HCT116 (cell line): ENCODE data around the gene ZNF792. TPM values are rescaled to one million over a fixed set of nuclear protein-coding genes. Genes with fewer than 3 reads are reported as not detected.

ENCODE experiments used
- ATAC-seq: fragments of 200-7000 bp; cut with Tn5 transposase; 2 replicates; pipeline ENCODE4 v1.9.1; 2020; ENCODE audit warnings: mild to moderate bottlenecking, moderate library complexity
- BruUV-seq: library from RNA; stranded (reverse); fragments of 400-500 nt; replicated peaks from 2 replicates; lab custom pipeline; 2021; lab: Mats Ljungman, UMichigan
- CTCF ChIA-PET: fragments of 300-600 bp; sonication (Branson Sonifier 250); formaldehyde crosslinking; loops from one replicate; lab custom pipeline; 2021; ENCODE audit warnings: antibody characterized with exemption; lab: Charles Lee
- POLR2A ChIA-PET: fragments of 300-600, 350-600 bp; sonication (Branson Sonifier 250); formaldehyde crosslinking; loops from one replicate; lab custom pipeline; 2021; ENCODE audit warnings: antibody characterized with exemption; lab: Charles Lee
- RAD21 ChIA-PET, 2 experiments: fragments of 300-600 bp; sonication (Branson Sonifier 250); formaldehyde crosslinking; loops; one replicate each; lab custom pipeline; 2023; ENCODE audit warnings: low total read pairs in 2 of 2; ENCODE audit not compliant: uncharacterized antibody in 2 of 2, unreplicated experiment in 2 of 2, low non-redundant PET in 1 of 2; lab: Charles Lee
- DNase-seq: peaks from one replicate; pipeline ENCODE4 v3.0.0-alpha.2; 2010; ENCODE audit warnings: low read depth, low spot score
- H2AFZ ChIP-seq: fragments of 200-600 bp; shearing (Covaris generic), sonication (generic); 2 replicates; pipeline ENCODE4 v1.6.1; 2017; ENCODE audit warnings: low read depth, mixed run types, mixed read lengths, antibody characterized with exemption, low read length; ENCODE audit not compliant: poor library complexity, severe bottlenecking
- H3K27ac ChIP-seq: 2 replicates; pipeline ENCODE4 v1.5.1; 2012; ENCODE audit warnings: low read depth, low read length
- H3K27me3 ChIP-seq: fragments of 200-600 bp; sonication (generic); 2 replicates; pipeline ENCODE4 v1.6.1; 2016; ENCODE audit warnings: mixed run types, low read length, mixed read lengths; ENCODE audit not compliant: insufficient read depth
- H3K36me3 ChIP-seq, 2 experiments: fragments of 200-500 bp in 1 of 2; fragments of 200-600 bp in 1 of 2; sonication (Bioruptor generic) in 1 of 2; sonication (generic) in 1 of 2; 2 replicates each; pipeline versions ENCODE4 v1.5.1 to v1.6.1; 2014 to 2016; ENCODE audit warnings: low read length in 2 of 2, inconsistent platforms in 1 of 2, mixed read lengths in 1 of 2, mixed run types in 1 of 2; ENCODE audit not compliant: insufficient read depth in 2 of 2, control insufficient read depth in 1 of 2
- H3K4me1 ChIP-seq, 2 experiments: fragments of 200-600 bp in 1 of 2; sonication (generic) in 1 of 2; 2 replicates each; pipeline versions ENCODE4 v1.5.1 to v1.6.1; 2012 to 2017; ENCODE audit warnings: low read length in 2 of 2, inconsistent platforms in 1 of 2, mild to moderate bottlenecking in 1 of 2, mixed read lengths in 1 of 2, mixed run types in 1 of 2, moderate library complexity in 1 of 2; ENCODE audit not compliant: insufficient read depth in 2 of 2, control insufficient read depth in 1 of 2
- H3K4me2 ChIP-seq: fragments of 200-600 bp; sonication (generic); 2 replicates; pipeline ENCODE4 v1.6.1; 2017; ENCODE audit warnings: mixed run types, low read length, mixed read lengths
- H3K4me3 ChIP-seq, 2 experiments: fragments of 200-600 bp in 1 of 2; sonication (generic) in 1 of 2; replicated peaks in 1 of 2; 2 replicates each; pipeline ENCODE4 v1.5.1; 2011 to 2016; ENCODE audit warnings: low read length in 2 of 2, control low read depth in 1 of 2, low read depth in 1 of 2, mild to moderate bottlenecking in 1 of 2, mixed read lengths in 1 of 2, mixed run types in 1 of 2
- H3K79me2 ChIP-seq: fragments of 200-600 bp; sonication (generic); 2 replicates; pipeline ENCODE4 v1.6.1; 2017; ENCODE audit warnings: mild to moderate bottlenecking, mixed run types, low read length, moderate library complexity, mixed read lengths; ENCODE audit not compliant: insufficient read depth
- H3K9ac ChIP-seq: fragments of 200-600 bp; sonication (generic); 2 replicates; pipeline ENCODE4 v1.6.1; 2016; ENCODE audit warnings: low read length, mixed read lengths
- H3K9me2 ChIP-seq: fragments of 200-600 bp; sonication (generic), shearing (Covaris generic); 2 replicates; pipeline ENCODE4 v1.6.1; 2017; ENCODE audit warnings: mixed run types, mild to moderate bottlenecking, moderate library complexity; ENCODE audit not compliant: insufficient read depth
- H3K9me3 ChIP-seq, 2 experiments: fragments of 200-500 bp in 1 of 2; fragments of 200-600 bp in 1 of 2; sonication (Bioruptor generic) in 1 of 2; sonication (generic) in 1 of 2; 2 replicates each; pipeline ENCODE4 v1.6.1; 2014 to 2017; ENCODE audit warnings: low read length in 2 of 2, mixed read lengths in 2 of 2, inconsistent platforms in 1 of 2, low read depth in 1 of 2, mild to moderate bottlenecking in 1 of 2, mixed run types in 1 of 2, moderate library complexity in 1 of 2; ENCODE audit not compliant: control insufficient read depth in 1 of 2, insufficient read depth in 1 of 2
- H4K20me1 ChIP-seq: fragments of 200-600 bp; sonication (generic), shearing (Covaris generic); 2 replicates; pipeline ENCODE4 v1.6.1; 2017; ENCODE audit warnings: mixed run types, mild to moderate bottlenecking, moderate library complexity; ENCODE audit not compliant: insufficient read depth
- CBX3 ChIP-seq: IDR thresholded peaks from 2 replicates; pipeline ENCODE4 v1.6.1; 2012; ENCODE audit warnings: low read depth
- CEBPB ChIP-seq: IDR thresholded peaks from 2 replicates; pipeline ENCODE4 v1.6.1; 2012; ENCODE audit warnings: low read depth
- EGR1 ChIP-seq: IDR thresholded peaks from 2 replicates; pipeline ENCODE4 v1.6.1; 2012; ENCODE audit warnings: low read depth
- ELF1 ChIP-seq: IDR thresholded peaks from 2 replicates; pipeline ENCODE4 v1.6.1; 2012; ENCODE audit warnings: low read depth, borderline replicate concordance
- EZH2 ChIP-seq: fragments of 200-600 bp; sonication (generic); IDR thresholded peaks from 2 replicates; pipeline ENCODE4 v1.6.1; 2017; ENCODE audit warnings: antibody characterized with exemption, mixed run types
- EZH2phosphoT487 ChIP-seq: fragments of 200-600 bp; IDR thresholded peaks from 2 replicates; pipeline ENCODE4 v1.6.1; 2018; ENCODE audit warnings: antibody characterized with exemption, borderline replicate concordance
- JUND ChIP-seq: IDR thresholded peaks from 2 replicates; pipeline ENCODE4 v1.6.1; 2012
- POLR2A ChIP-seq: IDR thresholded peaks from 2 replicates; pipeline ENCODE4 v1.7.0; 2011; ENCODE audit warnings: borderline replicate concordance; ENCODE audit not compliant: insufficient read depth, insufficient read length; ENCODE audit errors: extremely low read depth
- POLR2AphosphoS5 ChIP-seq: IDR thresholded peaks from 2 replicates; pipeline ENCODE4 v1.6.1; 2011; ENCODE audit warnings: mild to moderate bottlenecking, low read depth, low read length, moderate library complexity
- RAD21 ChIP-seq: IDR thresholded peaks from 2 replicates; pipeline ENCODE4 v1.6.1; 2012; ENCODE audit warnings: low read depth, mild to moderate bottlenecking
- SIN3A ChIP-seq: IDR thresholded peaks from 2 replicates; pipeline ENCODE4 v1.6.1; 2012; ENCODE audit warnings: low read depth
- SP1 ChIP-seq: IDR thresholded peaks from 2 replicates; pipeline ENCODE4 v1.6.1; 2012; ENCODE audit warnings: low read depth
- SRF ChIP-seq: IDR thresholded peaks from 2 replicates; pipeline ENCODE4 v1.6.1; 2012; ENCODE audit warnings: low read depth
- TCF7L2 ChIP-seq: IDR thresholded peaks from 2 replicates; pipeline ENCODE4 v1.7.0; 2011; ENCODE audit warnings: borderline replicate concordance, inconsistent platforms; ENCODE audit not compliant: insufficient read depth, insufficient read length; ENCODE audit errors: extremely low read depth
- ZNF274 ChIP-seq: fragments of 200-500 bp; sonication (Bioruptor generic); IDR thresholded peaks from 2 replicates; pipeline ENCODE4 v1.6.1; 2014; ENCODE audit warnings: mild to moderate bottlenecking, low read depth, low read length, inconsistent platforms
- intact Hi-C: fragments of 100-400 bp; cut with micrococcal nuclease; formaldehyde crosslinking; loops from 2 replicates; pipeline ENCODE4 v1.10.0; 2022
- total RNA-seq: library from RNA; stranded (reverse); gene quantifications from one replicate; pipeline ENCODE4 v1.2.1, GENCODE V29; 2021; ENCODE audit not compliant: unreplicated experiment
- TF ChIP-seq, protein P1 (sequence below): IDR thresholded peaks from 2 replicates; pipeline ENCODE4 v1.6.1; 2012
- TF ChIP-seq, protein P2 (sequence below): IDR thresholded peaks from 2 replicates; pipeline ENCODE4 v1.6.1; 2012; ENCODE audit warnings: low read depth
- TF ChIP-seq, protein P3 (sequence below), 3 experiments: fragments of 200-600 bp in 1 of 3; sonication (generic) in 1 of 3; IDR thresholded peaks in 2 of 3; conservative IDR thresholded peaks in 1 of 3; 2 replicates each; pipeline ENCODE4 v1.5.1; 2012 to 2017; ENCODE audit warnings: low read depth in 2 of 3, low read length in 2 of 3, antibody characterized with exemption in 1 of 3, borderline replicate concordance in 1 of 3, control low read depth in 1 of 3, mild to moderate bottlenecking in 1 of 3, mixed read lengths in 1 of 3, mixed run types in 1 of 3, moderate library complexity in 1 of 3; ENCODE audit not compliant: insufficient read depth in 1 of 3
- TF ChIP-seq, protein P4 (sequence below): IDR thresholded peaks from 2 replicates; pipeline ENCODE4 v1.6.1; 2012
- TF ChIP-seq, protein P5 (sequence below): IDR thresholded peaks from 2 replicates; pipeline ENCODE4 v1.6.1; 2011; ENCODE audit warnings: mild to moderate bottlenecking, low read length, moderate library complexity; ENCODE audit not compliant: insufficient replicate concordance; ENCODE audit errors: extremely low read depth

Gene ZNF792
- total RNA-seq, 1 experiment from 2014 or later: 3.6 TPM

DNA sequence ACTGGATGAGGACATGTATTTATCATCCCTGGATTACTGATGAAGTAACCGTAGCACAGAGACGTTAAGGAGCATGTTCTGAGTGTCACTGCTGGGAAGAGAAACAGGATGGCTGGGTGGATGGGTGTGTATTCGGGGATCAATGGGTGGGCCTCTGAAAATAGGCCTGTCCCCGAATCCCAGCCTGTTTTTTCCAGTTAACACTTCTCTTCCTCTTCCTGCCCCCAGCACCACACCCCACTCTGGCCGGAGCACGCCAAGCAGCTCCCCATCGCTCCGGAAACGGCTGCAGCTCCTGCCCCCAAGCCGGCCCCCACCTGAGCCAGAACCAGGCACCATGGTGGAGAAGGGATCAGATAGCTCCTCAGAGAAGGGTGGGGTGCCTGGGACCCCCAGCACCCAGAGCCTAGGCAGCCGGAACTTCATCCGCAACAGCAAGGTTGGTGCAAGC, 44.9 kb upstream of the ZNF792 start:
- no TSS peak for BruUV-seq
- H3K27me3 ChIP-seq: no peaks in the 10 kb centered on the region
- H4K20me1 ChIP-seq: no peaks in the 10 kb centered on the region
- H3K9me2 ChIP-seq: no peaks in the 10 kb centered on the region
- RAD21 ChIA-PET: no interaction called here
- H3K4me1 ChIP-seq: no peaks in the 10 kb centered on the region
- ATAC-seq (no peak), DNase-seq (no peak)
- CTCF ChIA-PET: no interaction called here
- no peak overlapping the region for H2AFZ ChIP-seq
- TF ChIP-seq RAD21: no peak
- no peak for TF ChIP-seq SP1
- no peak for TF ChIP-seq ZNF274
- TF ChIP-seq, protein P1, sequence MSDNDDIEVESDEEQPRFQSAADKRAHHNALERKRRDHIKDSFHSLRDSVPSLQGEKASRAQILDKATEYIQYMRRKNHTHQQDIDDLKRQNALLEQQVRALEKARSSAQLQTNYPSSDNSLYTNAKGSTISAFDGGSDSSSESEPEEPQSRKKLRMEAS: no peak
- no peak for TF ChIP-seq CBX3
- no peak for TF ChIP-seq EZH2
- TF ChIP-seq JUND: no peak
- TF ChIP-seq SIN3A: no peak
- TF ChIP-seq POLR2A: no peak
- TF ChIP-seq SRF: no peak
- TF ChIP-seq TCF7L2: no peak
- no peak for TF ChIP-seq CEBPB
- TF ChIP-seq, protein P2, sequence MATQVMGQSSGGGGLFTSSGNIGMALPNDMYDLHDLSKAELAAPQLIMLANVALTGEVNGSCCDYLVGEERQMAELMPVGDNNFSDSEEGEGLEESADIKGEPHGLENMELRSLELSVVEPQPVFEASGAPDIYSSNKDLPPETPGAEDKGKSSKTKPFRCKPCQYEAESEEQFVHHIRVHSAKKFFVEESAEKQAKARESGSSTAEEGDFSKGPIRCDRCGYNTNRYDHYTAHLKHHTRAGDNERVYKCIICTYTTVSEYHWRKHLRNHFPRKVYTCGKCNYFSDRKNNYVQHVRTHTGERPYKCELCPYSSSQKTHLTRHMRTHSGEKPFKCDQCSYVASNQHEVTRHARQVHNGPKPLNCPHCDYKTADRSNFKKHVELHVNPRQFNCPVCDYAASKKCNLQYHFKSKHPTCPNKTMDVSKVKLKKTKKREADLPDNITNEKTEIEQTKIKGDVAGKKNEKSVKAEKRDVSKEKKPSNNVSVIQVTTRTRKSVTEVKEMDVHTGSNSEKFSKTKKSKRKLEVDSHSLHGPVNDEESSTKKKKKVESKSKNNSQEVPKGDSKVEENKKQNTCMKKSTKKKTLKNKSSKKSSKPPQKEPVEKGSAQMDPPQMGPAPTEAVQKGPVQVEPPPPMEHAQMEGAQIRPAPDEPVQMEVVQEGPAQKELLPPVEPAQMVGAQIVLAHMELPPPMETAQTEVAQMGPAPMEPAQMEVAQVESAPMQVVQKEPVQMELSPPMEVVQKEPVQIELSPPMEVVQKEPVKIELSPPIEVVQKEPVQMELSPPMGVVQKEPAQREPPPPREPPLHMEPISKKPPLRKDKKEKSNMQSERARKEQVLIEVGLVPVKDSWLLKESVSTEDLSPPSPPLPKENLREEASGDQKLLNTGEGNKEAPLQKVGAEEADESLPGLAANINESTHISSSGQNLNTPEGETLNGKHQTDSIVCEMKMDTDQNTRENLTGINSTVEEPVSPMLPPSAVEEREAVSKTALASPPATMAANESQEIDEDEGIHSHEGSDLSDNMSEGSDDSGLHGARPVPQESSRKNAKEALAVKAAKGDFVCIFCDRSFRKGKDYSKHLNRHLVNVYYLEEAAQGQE: no peak
- TF ChIP-seq EZH2phosphoT487: no peak
- no peak for TF ChIP-seq ELF1
- TF ChIP-seq, protein P3, sequence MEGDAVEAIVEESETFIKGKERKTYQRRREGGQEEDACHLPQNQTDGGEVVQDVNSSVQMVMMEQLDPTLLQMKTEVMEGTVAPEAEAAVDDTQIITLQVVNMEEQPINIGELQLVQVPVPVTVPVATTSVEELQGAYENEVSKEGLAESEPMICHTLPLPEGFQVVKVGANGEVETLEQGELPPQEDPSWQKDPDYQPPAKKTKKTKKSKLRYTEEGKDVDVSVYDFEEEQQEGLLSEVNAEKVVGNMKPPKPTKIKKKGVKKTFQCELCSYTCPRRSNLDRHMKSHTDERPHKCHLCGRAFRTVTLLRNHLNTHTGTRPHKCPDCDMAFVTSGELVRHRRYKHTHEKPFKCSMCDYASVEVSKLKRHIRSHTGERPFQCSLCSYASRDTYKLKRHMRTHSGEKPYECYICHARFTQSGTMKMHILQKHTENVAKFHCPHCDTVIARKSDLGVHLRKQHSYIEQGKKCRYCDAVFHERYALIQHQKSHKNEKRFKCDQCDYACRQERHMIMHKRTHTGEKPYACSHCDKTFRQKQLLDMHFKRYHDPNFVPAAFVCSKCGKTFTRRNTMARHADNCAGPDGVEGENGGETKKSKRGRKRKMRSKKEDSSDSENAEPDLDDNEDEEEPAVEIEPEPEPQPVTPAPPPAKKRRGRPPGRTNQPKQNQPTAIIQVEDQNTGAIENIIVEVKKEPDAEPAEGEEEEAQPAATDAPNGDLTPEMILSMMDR (IDR thresholded peaks at IDR 0.05 in 2 of 3, conservative IDR thresholded peaks at IDR 0.05 in 1 of 3; ENCODE audit: borderline replicate concordance in 1 of 3, insufficient read depth in 1 of 3, low read depth in 2 of 3, low read length in 2 of 3): no peak
- no peak for TF ChIP-seq EGR1
- TF ChIP-seq, protein P4, sequence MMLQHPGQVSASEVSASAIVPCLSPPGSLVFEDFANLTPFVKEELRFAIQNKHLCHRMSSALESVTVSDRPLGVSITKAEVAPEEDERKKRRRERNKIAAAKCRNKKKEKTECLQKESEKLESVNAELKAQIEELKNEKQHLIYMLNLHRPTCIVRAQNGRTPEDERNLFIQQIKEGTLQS: no peak
- TF ChIP-seq, protein P5, sequence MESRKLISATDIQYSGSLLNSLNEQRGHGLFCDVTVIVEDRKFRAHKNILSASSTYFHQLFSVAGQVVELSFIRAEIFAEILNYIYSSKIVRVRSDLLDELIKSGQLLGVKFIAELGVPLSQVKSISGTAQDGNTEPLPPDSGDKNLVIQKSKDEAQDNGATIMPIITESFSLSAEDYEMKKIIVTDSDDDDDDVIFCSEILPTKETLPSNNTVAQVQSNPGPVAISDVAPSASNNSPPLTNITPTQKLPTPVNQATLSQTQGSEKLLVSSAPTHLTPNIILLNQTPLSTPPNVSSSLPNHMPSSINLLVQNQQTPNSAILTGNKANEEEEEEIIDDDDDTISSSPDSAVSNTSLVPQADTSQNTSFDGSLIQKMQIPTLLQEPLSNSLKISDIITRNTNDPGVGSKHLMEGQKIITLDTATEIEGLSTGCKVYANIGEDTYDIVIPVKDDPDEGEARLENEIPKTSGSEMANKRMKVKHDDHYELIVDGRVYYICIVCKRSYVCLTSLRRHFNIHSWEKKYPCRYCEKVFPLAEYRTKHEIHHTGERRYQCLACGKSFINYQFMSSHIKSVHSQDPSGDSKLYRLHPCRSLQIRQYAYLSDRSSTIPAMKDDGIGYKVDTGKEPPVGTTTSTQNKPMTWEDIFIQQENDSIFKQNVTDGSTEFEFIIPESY: no peak
- no peak for TF ChIP-seq POLR2AphosphoS5
- H3K36me3 ChIP-seq: peaks cover 13 to 23% of the 10 kb centered on the region in 2 experiments; a peak in 3 of 4 replicates
- H3K4me2 ChIP-seq: no peak overlapping the region
- H3K4me3 ChIP-seq: no peak overlapping the region
- no peaks in the 10 kb centered on the region for H3K9me3 ChIP-seq
- peaks cover 16% of the 10 kb centered on the region for H3K79me2 ChIP-seq
- H3K27ac ChIP-seq: no peak overlapping the region
- no peak overlapping the region for H3K9ac ChIP-seq
- intact Hi-C loops: no loop called here
- POLR2A ChIA-PET: no interaction called here
